Loucy (cell line): ENCODE measurements around the gene MYOZ3.

Experiments
- CTCF ChIP-seq: fragments of 200-600 bp; sonication (generic); conservative IDR thresholded peaks from 2 replicates; pipeline ENCODE4 v1.5.1; 2014; ENCODE audit warnings: mild to moderate bottlenecking, antibody characterized with exemption, low read length
- EZH2phosphoT487 ChIP-seq: fragments of 200-600 bp; IDR thresholded peaks from 2 replicates; pipeline ENCODE4 v1.6.1; 2018; ENCODE audit warnings: antibody characterized with exemption, mild to moderate bottlenecking, moderate library complexity, borderline replicate concordance

- TF ChIP-seq CTCF (no peak), EZH2phosphoT487 (no peak)
Measured at GRCh38 chr5:150639751-150640150, 21.3 kb upstream of the MYOZ3 start.
